Measurements from ENCODE around the gene CPSF7. TPM values are rescaled to one million over a fixed set of nuclear protein-coding genes. Genes with fewer than 3 reads are reported as not detected.
"Not testable (repeated sequence)": the region's sequence is repeated elsewhere in the genome, so short reads cannot be mapped to it uniquely, and the experiment has no call there.

Gene CPSF7
- total RNA-seq, 2 donors from 2014 or later = 110 to 128 TPM

- Mint-ChIP-seq H3K36me3 (peaks cover 24 to 34% of the 10 kb centered on the region in 2 donors), H3K9me3 (no peaks in the 10 kb centered on the region), H3K27ac (no peak overlapping the region)
- DNase-seq (ENCODE audit: low spot score in 2 of 2) (no peak), ATAC-seq (no peak)
These were observed 22.6 kb downstream of the CPSF7 start for GRCh38 chr11:61406991-61407728.

- Mint-ChIP-seq H3K36me3 (peaks cover 16 to 24% of the 10 kb centered on the region in 2 donors), H3K27ac (peak overlapping the region in 1 of 2 donors; percentile 81), H3K9me3 (no peaks in the 10 kb centered on the region)
- ATAC-seq (no peak), DNase-seq (ENCODE audit: low spot score in 2 of 2) (no peak)
These were observed 23.7 kb downstream of the CPSF7 start for GRCh38 chr11:61406067-61406466.

- DNase-seq (ENCODE audit: low spot score in 2 of 2) = no peak
- peak overlapping the region; percentile 31 to 92 for H3K27ac Mint-ChIP-seq
- H3K9me3 Mint-ChIP-seq = no peaks in the 10 kb centered on the region
- H3K36me3 Mint-ChIP-seq = peaks cover 13 to 20% of the 10 kb centered on the region in 2 donors
- peak in 1 of 2 donors; percentile 11 for ATAC-seq
These were observed 25.1 kb downstream of the CPSF7 start for GRCh38 chr11:61404641-61405040.

- H3K27ac Mint-ChIP-seq = peak overlapping the region; percentile 31 to 92
- H3K9me3 Mint-ChIP-seq = no peaks in the 10 kb centered on the region
- no peak for DNase-seq (ENCODE audit: low spot score in 2 of 2)
- ATAC-seq = no peak
- H3K36me3 Mint-ChIP-seq = peaks cover 13 to 20% of the 10 kb centered on the region in 2 donors
These were observed 25.7 kb downstream of the CPSF7 start for GRCh38 chr11:61404103-61404502.

GRCh38 chr11:61403658-61404057 is 26.1 kb downstream of the CPSF7 start:
- ATAC-seq (no peak), DNase-seq (ENCODE audit: low spot score in 2 of 2) (no peak)
- peaks cover 13 to 20% of the 10 kb centered on the region in 2 donors for H3K36me3 Mint-ChIP-seq
- no peaks in the 10 kb centered on the region for H3K9me3 Mint-ChIP-seq
- peak overlapping the region; percentile 31 to 92 for H3K27ac Mint-ChIP-seq

GRCh38 chr11:61401573-61401972 is 28.2 kb downstream of the CPSF7 start:
- H3K27ac Mint-ChIP-seq = peak overlapping the region in 1 of 2 donors; percentile 42
- H3K36me3 Mint-ChIP-seq = peaks cover 9 to 13% of the 10 kb centered on the region in 2 donors
- no peak for DNase-seq (ENCODE audit: low spot score in 2 of 2)
- ATAC-seq = no peak
- H3K9me3 Mint-ChIP-seq = no peaks in the 10 kb centered on the region

GRCh38 chr11:61401173-61401572 is 28.6 kb downstream of the CPSF7 start:
- DNase-seq (ENCODE audit: low spot score in 2 of 2) (no peak), ATAC-seq (no peak)
- Mint-ChIP-seq H3K36me3 (peaks cover 9 to 13% of the 10 kb centered on the region in 2 donors), H3K27ac (peak overlapping the region in 1 of 2 donors; percentile 42), H3K9me3 (no peaks in the 10 kb centered on the region)

GRCh38 chr11:61392981-61393595 is 36.7 kb downstream of the CPSF7 start:
- H3K9me3 Mint-ChIP-seq = no peaks in the 10 kb centered on the region
- DNase-seq (ENCODE audit: low spot score in 2 of 2) = no peak
- peak in 1 of 2 donors; percentile 47 for ATAC-seq
- H3K36me3 Mint-ChIP-seq = peaks cover 10 to 12% of the 10 kb centered on the region in 2 donors
- H3K27ac Mint-ChIP-seq = peak overlapping the region; percentile 95 to 98

GRCh38 chr11:61390161-61390560 is 39.6 kb downstream of the CPSF7 start:
- H3K9me3 Mint-ChIP-seq = no peaks in the 10 kb centered on the region
- peaks cover 8 to 10% of the 10 kb centered on the region in 2 donors for H3K36me3 Mint-ChIP-seq
- DNase-seq (ENCODE audit: low spot score in 2 of 2) (no peak), ATAC-seq (no peak)
- H3K27ac Mint-ChIP-seq = no peak overlapping the region

- ATAC-seq (no peak), DNase-seq (ENCODE audit: low spot score in 2 of 2) (no peak)
- H3K36me3 Mint-ChIP-seq = no peaks in the 10 kb centered on the region
- H3K9me3 Mint-ChIP-seq = no peaks in the 10 kb centered on the region
- no peak overlapping the region for H3K27ac Mint-ChIP-seq
These were observed 45.2 kb downstream of the CPSF7 start for GRCh38 chr11:61384271-61385242.

- H3K9me3 Mint-ChIP-seq; H3K27ac Mint-ChIP-seq; ATAC-seq; DNase-seq (ENCODE audit: low spot score in 2 of 2); H3K36me3 Mint-ChIP-seq: not testable (repeated sequence)
These were observed 45.9 kb downstream of the CPSF7 start for GRCh38 chr11:61383859-61384258.

GRCh38 chr11:61380884-61381283 is 48.9 kb downstream of the CPSF7 start:
- ATAC-seq = no peak
- H3K9me3 Mint-ChIP-seq = no peaks in the 10 kb centered on the region
- H3K27ac Mint-ChIP-seq = no peak overlapping the region
- H3K36me3 Mint-ChIP-seq = peaks cover 0 to 7% of the 10 kb centered on the region in 2 donors
- no peak for DNase-seq (ENCODE audit: low spot score in 2 of 2)

- no peak for DNase-seq (ENCODE audit: low spot score in 2 of 2)
- H3K27ac Mint-ChIP-seq = peak overlapping the region in 1 of 2 donors; percentile 60
- H3K9me3 Mint-ChIP-seq = no peaks in the 10 kb centered on the region
- no peak for ATAC-seq
- peaks cover 0 to 12% of the 10 kb centered on the region in 2 donors for H3K36me3 Mint-ChIP-seq
These were observed 51.0 kb downstream of the CPSF7 start for GRCh38 chr11:61378713-61379313.

GRCh38 chr11:61377461-61378160 is 52.2 kb downstream of the CPSF7 start:
- ATAC-seq (no peak), DNase-seq (ENCODE audit: low spot score in 2 of 2) (no peak)
- Mint-ChIP-seq H3K9me3 (no peaks in the 10 kb centered on the region), H3K36me3 (peaks cover 0 to 19% of the 10 kb centered on the region in 2 donors), H3K27ac (no peak overlapping the region)

GRCh38 chr11:61375761-61376108 is 54.0 kb downstream of the CPSF7 start:
- ATAC-seq (no peak), DNase-seq (ENCODE audit: low spot score in 2 of 2) (no peak)
- Mint-ChIP-seq H3K27ac (no peak overlapping the region), H3K36me3 (peaks cover 0 to 33% of the 10 kb centered on the region in 2 donors), H3K9me3 (no peaks in the 10 kb centered on the region)
